Measurements from ENCODE around the gene RALY. TPM values are rescaled to one million over a fixed set of nuclear protein-coding genes. Genes with fewer than 3 reads are reported as not detected.

The RALY gene
- total RNA-seq, 1 experiment from 2014 or later = 162 TPM

DNA sequence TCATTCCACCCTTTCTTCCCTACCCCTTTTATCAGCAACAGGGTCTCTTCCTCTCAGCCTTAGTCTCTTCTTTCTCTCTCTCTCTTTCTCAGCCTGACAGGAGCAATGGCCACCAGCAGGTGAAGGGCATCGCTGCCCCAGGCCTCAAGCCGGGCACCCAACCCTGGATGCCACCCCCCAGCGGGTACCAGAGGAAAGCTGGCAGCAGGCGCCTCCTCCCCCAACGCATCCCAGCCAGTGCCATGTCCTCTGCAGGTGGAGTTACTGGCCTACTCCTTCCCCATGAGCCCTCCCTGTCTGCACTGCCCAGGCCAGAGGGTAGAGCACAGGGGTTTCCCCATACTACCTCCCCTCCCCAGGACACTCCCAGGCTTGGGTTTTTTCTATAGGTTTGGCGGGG lies 86.1 kb downstream of the RALY start:
- Histone ChIP-seq H3K9me3 (replicated peaks) (no peaks in the 10 kb centered on the region), H3K36me3 (peaks cover 29% of the 10 kb centered on the region), H3K27ac (no peak overlapping the region), H3K4me3 (no peak overlapping the region), H3K27me3 (no peaks in the 10 kb centered on the region), H3K4me1 (no peaks in the 10 kb centered on the region; the same call in 1 of the 2 replicates)
- no peak for DNase-seq

DNA sequence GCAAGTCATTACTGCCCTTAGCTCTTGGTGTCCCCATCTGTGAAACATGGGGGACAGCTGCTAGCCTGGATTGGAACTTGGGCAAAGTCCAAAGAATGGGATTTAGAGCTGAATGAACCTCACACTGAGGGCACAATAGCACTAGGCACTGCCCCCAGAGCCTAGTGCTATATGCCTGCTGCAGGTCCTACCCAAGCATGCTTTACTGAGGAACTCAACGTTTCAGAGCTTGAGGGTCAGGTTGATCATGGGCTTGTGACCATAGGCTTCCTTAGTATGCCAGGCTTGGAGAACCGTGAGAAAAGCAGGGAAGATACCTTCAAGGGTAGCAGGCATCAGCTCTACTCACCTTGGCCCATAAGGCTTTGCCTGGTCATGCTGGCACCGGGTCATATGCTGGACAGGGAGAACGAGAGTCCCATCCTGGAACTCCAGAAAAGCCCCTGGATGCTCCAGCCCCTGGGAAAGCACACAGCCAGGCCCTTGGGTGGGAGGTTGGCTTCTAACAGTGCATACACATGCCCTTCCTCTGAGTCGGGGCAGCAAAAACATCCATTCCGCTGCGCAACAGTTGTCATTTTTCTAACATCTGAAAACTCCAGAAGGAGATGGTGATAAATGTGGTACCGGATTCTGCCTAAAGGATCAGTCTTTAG lies 88.6 kb downstream of the RALY start:
- H3K36me3 ChIP-seq = peaks cover 28% of the 10 kb centered on the region
- no peak for DNase-seq
- no peaks in the 10 kb centered on the region for H3K27me3 ChIP-seq
- no peaks in the 10 kb centered on the region; the same call in 1 of the 2 replicates for H3K4me1 ChIP-seq
- no peak overlapping the region for H3K27ac ChIP-seq
- H3K4me3 ChIP-seq = no peak overlapping the region
- H3K9me3 ChIP-seq (replicated peaks) = no peaks in the 10 kb centered on the region

- DNase-seq = peak; percentile 41 to 60
- H3K36me3 ChIP-seq = peaks cover 27% of the 10 kb centered on the region
- H3K9me3 ChIP-seq (replicated peaks) = no peaks in the 10 kb centered on the region
- H3K4me3 ChIP-seq = no peak overlapping the region
- H3K27ac ChIP-seq = no peak overlapping the region
- no peaks in the 10 kb centered on the region for H3K27me3 ChIP-seq
- H3K4me1 ChIP-seq = no peaks in the 10 kb centered on the region; the same call in 1 of the 2 replicates
These were observed 89.4 kb downstream of the RALY start for GRCh38 chr20:34083137-34083536.

DNA sequence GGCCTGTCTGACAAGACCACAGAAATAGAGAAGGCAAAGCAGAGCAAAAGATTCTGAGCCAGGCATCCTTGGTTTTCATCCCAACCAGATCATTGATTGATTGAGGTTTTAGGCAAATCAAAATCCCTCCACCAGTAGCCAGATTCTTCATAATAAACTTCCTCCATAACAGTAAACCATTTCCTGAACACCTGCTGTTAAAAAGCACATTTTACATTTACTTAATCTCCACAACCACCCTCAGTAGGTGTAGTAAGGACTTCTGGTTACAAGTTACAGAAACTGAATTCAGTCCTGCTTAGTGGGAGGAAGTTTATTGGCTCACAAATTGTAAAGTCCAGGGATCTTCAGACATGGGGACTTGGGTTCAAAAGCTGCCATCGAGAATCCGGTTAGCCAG lies 90.1 kb downstream of the RALY start:
- Histone ChIP-seq H3K36me3 (peaks cover 32% of the 10 kb centered on the region), H3K27me3 (no peaks in the 10 kb centered on the region), H3K4me1 (no peaks in the 10 kb centered on the region; the same call in 1 of the 2 replicates), H3K9me3 (replicated peaks) (no peaks in the 10 kb centered on the region), H3K27ac (no peak overlapping the region), H3K4me3 (no peak overlapping the region)
- DNase-seq = no peak

DNA sequence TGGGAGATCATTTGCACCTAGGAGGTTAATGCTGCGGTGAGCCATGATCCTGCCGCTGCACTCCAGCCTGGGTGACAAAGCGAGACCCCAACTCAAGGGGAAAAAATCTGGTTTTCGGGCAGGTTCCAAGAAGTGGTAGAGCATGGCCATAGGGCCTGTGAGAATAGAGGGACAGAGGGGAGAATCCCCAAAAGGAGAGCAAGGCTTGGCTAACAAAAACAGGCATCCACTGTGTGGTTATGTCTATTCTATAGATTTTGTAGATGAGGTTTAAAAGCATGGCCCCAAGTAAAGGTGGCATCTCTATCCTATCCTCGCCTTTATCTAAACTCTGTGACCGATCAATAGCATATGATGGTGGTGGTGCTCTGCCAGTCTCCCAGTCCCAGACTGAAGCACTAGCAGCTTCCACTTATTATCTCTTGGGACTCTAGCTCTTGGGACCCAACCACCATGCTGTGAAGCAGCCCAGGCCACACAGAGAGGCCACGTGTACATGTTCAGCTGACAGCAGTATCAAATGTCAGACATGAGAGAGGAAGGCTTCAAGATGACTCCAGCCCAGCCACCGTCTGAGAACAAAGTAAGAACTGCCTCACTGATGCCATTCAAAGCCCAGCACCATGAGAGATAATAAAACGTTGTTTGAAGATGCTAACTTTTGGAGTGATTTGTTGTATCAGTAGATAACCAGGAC lies 90.7 kb downstream of the RALY start:
- Histone ChIP-seq H3K27ac (no peak overlapping the region), H3K9me3 (replicated peaks) (no peaks in the 10 kb centered on the region), H3K4me1 (no peaks in the 10 kb centered on the region; the same call in 1 of the 2 replicates), H3K36me3 (peaks cover 37% of the 10 kb centered on the region), H3K27me3 (no peaks in the 10 kb centered on the region), H3K4me3 (no peak overlapping the region)
- DNase-seq = peak in 1 of 2 experiments; percentile 44

DNA sequence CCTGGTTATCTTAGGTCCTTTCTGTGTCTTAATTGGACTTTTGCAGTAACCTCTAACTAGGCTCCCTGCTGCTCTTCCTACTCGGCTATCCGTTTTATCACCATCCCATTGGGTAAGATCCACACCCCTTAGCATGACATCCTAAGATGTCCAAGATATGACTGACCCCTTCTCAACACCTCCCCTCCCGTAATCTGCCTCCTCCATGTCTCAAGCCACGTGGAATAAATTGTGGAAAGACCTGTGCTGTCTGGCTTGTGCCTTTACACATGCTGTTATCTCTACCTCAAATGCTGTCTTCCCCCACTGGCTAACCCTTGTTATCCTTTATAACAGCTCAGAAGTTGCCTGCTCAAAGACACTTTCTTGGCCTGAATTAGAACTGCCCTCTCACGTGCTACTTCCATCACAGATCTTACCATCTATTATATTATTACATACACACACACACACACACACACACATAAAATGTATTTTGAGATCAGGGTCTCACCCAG lies 91.9 kb downstream of the RALY start:
- Histone ChIP-seq H3K27me3 (no peaks in the 10 kb centered on the region), H3K36me3 (peaks cover 49% of the 10 kb centered on the region), H3K27ac (no peak overlapping the region), H3K4me3 (no peak overlapping the region), H3K4me1 (no peaks in the 10 kb centered on the region; the same call in 1 of the 2 replicates), H3K9me3 (replicated peaks) (no peaks in the 10 kb centered on the region)
- no peak for DNase-seq

DNA sequence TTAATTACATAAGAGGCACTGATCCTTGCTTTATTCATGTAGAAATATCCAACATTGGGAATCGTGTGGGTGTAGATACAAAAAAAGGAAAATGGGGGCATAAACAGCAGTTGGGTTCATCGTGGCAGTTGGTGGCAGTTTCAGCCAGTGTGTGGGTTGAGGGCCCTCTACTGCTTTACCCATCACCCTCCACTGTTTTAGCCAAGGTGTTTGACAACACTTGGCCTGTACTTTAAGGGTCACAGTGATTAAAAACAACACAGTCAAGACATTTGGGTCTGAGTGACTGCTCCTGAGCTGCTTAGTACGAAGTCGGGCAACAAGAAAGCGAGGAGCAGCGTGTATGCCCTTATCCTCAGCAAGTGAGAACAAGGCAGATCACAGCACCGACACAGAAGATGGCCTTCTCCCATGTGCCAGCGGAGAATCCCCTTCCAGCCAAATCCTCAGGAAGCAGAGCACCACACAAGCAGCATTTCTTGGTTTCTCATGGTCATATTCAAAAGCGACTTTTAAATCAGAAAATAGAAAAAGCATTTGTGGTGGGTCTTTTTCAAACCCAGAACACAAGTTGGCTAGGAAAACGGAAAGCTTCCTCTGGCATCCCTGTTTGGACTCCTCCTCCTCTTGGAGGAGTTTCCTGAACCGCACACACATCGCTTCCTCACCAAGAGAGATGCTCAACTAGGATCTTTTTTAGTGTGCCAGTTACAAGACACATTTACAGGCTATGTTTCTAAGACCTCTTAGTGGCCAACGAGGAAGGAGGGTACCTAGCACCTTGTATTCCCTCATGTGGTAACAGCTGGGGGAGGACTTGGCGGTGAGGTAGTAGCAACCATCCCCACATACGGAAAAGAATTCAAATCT lies 94.8 kb downstream of the RALY start:
- Histone ChIP-seq H3K4me3 (no peak overlapping the region), H3K36me3 (peaks cover 69% of the 10 kb centered on the region), H3K27me3 (no peaks in the 10 kb centered on the region), H3K4me1 (no peaks in the 10 kb centered on the region; the same call in 1 of the 2 replicates), H3K27ac (no peak overlapping the region), H3K9me3 (replicated peaks) (no peaks in the 10 kb centered on the region)
- DNase-seq = no peak

DNA sequence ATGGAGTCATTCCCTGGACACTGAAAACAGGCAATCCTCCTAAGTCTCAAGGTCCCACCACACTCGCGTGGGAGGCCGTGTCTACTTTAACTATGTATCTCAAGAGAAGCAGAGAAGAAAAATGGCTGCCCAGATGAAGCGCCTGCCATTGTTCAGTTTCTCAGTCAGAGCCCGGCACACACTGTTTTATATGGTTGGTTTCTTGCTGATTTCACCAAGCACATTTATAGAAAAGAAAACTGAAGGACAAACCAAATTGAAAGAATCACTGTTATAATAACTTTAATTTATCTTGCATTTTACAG lies 95.4 kb downstream of the RALY start:
- Histone ChIP-seq H3K4me3 (no peak overlapping the region), H3K9me3 (replicated peaks) (no peaks in the 10 kb centered on the region), H3K27me3 (no peaks in the 10 kb centered on the region), H3K27ac (no peak overlapping the region), H3K36me3 (peaks cover 74% of the 10 kb centered on the region), H3K4me1 (no peaks in the 10 kb centered on the region)
- no peak for DNase-seq

- DNase-seq = no peak
- H3K9me3 ChIP-seq (replicated peaks) = no peaks in the 10 kb centered on the region
- H3K4me1 ChIP-seq = no peaks in the 10 kb centered on the region
- H3K4me3 ChIP-seq = no peak overlapping the region
- H3K27me3 ChIP-seq = no peaks in the 10 kb centered on the region
- H3K36me3 ChIP-seq = peaks cover 75% of the 10 kb centered on the region
- no peak overlapping the region for H3K27ac ChIP-seq
These were observed 96.1 kb downstream of the RALY start for GRCh38 chr20:34089655-34090345.

GRCh38 chr20:34090645-34091044 lies 96.9 kb downstream of the RALY start:
- peaks cover 84% of the 10 kb centered on the region for H3K36me3 ChIP-seq
- H3K4me3 ChIP-seq = no peak overlapping the region
- no peaks in the 10 kb centered on the region for H3K27me3 ChIP-seq
- H3K27ac ChIP-seq = no peak overlapping the region
- H3K4me1 ChIP-seq = no peaks in the 10 kb centered on the region
- no peaks in the 10 kb centered on the region for H3K9me3 ChIP-seq (replicated peaks)
- no peak for DNase-seq

DNA sequence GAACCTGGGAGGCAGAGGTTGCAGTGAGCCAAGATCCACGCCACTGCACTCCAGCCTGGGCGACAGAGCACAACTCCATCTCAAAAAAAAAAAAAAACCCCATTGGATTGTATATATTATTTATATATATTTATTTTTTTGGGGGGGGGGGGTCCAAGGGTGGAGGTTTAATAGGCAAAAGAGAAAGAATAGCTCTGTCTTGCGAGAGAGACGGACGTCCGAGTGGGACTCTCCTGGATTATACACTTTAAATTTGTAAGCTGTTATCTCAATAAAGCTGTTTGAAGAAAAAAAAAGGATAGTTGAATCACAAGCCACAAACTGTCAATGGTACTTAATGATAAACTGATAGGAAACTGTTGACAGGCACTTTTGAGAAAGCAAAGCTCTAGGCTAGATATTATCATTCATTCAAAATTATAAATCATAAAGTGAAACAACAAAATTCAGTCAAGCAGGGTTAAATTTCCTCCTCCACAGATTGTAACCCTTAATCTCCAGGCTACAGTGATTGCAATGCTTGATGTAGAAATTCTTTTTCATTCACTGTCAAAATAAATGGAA lies 98.0 kb downstream of the RALY start:
- H3K36me3 ChIP-seq = peaks cover 89% of the 10 kb centered on the region
- H3K4me3 ChIP-seq = no peak overlapping the region
- H3K4me1 ChIP-seq = no peaks in the 10 kb centered on the region
- no peak for DNase-seq
- H3K9me3 ChIP-seq (replicated peaks) = no peaks in the 10 kb centered on the region
- H3K27ac ChIP-seq = no peak overlapping the region
- H3K27me3 ChIP-seq = no peaks in the 10 kb centered on the region

- Histone ChIP-seq H3K4me1 (no peaks in the 10 kb centered on the region), H3K4me3 (no peak overlapping the region), H3K9me3 (replicated peaks) (no peaks in the 10 kb centered on the region), H3K36me3 (peaks cover 98% of the 10 kb centered on the region), H3K27ac (no peak overlapping the region), H3K27me3 (no peaks in the 10 kb centered on the region)
- DNase-seq = no peak
These were observed 100.2 kb downstream of the RALY start for GRCh38 chr20:34093895-34094294.

DNA sequence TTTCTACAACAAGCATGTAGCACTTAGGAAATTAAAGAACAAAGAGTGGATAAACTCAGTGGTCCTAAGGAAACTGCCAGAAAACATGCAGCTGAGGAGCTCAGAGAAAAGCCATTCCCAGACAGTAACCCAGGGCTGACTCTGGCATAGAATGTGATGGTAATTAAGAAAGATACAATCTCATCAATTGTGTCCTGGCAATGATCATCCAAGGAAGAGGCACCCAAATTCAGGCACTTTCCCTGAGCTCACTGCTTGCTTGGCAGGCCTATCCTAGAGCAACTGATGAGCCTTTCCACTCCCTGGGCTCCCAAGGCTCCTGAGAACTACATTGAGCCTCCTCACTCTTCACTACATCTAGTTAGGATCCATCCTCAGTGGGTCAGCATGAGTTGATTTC lies 102.1 kb downstream of the RALY start:
- Histone ChIP-seq H3K4me1 (no peaks in the 10 kb centered on the region; the same call in 1 of the 2 replicates), H3K36me3 (peaks cover 98% of the 10 kb centered on the region), H3K27me3 (no peaks in the 10 kb centered on the region), H3K27ac (no peak overlapping the region), H3K9me3 (replicated peaks) (no peaks in the 10 kb centered on the region), H3K4me3 (no peak overlapping the region)
- no peak for DNase-seq

- DNase-seq = no peak
- Histone ChIP-seq H3K4me3 (no peak overlapping the region), H3K4me1 (no peaks in the 10 kb centered on the region; the same call in 1 of the 2 replicates), H3K9me3 (replicated peaks) (no peaks in the 10 kb centered on the region), H3K36me3 (peaks cover 100% of the 10 kb centered on the region), H3K27ac (no peak overlapping the region), H3K27me3 (no peaks in the 10 kb centered on the region)
These were observed 103.2 kb downstream of the RALY start for GRCh38 chr20:34096699-34097444.

Measured in SJCRH30 (cell line).